OCI-LY1 (cell line): ENCODE data around the gene ATP1B1.

Source experiments
- H2AFZ ChIP-seq: fragments of 200-600 bp; sonication (generic), shearing (Covaris generic); 2 replicates; pipeline ENCODE4 v1.6.0; 2014; ENCODE audit warnings: antibody characterized with exemption, mild to moderate bottlenecking, low read length
- H3F3A ChIP-seq: fragments of 200-600 bp; sonication (generic), shearing (Covaris generic); 2 replicates; pipeline ENCODE4 v1.6.0; 2014; ENCODE audit warnings: mild to moderate bottlenecking, antibody characterized with exemption, low read length, moderate library complexity; ENCODE audit not compliant: insufficient read depth
- H3K27ac ChIP-seq: fragments of 200-600 bp; sonication (generic); 2 replicates; pipeline ENCODE4 v1.5.1; 2014; ENCODE audit warnings: low read length, mixed run types, mild to moderate bottlenecking, low read depth; ENCODE audit not compliant: poor library complexity, severe bottlenecking
- H3K27me3 ChIP-seq: fragments of 200-600 bp; sonication (generic); 2 replicates; pipeline ENCODE4 v1.6.0; 2014; ENCODE audit warnings: antibody characterized with exemption, mild to moderate bottlenecking, low read length, moderate library complexity; ENCODE audit not compliant: insufficient read depth
- H3K36me3 ChIP-seq: fragments of 200-600 bp; sonication (generic); 2 replicates; pipeline ENCODE4 v1.6.1; 2014; ENCODE audit warnings: mild to moderate bottlenecking, antibody characterized with exemption, low read length, moderate library complexity, mixed read lengths; ENCODE audit not compliant: insufficient read depth
- H3K4me1 ChIP-seq: fragments of 200-600 bp; sonication (generic); 2 replicates; pipeline ENCODE4 v1.5.1; 2014; ENCODE audit warnings: mild to moderate bottlenecking, low read length, moderate library complexity; ENCODE audit not compliant: insufficient read depth, severe bottlenecking
- H3K4me2 ChIP-seq: fragments of 200-600 bp; sonication (generic), shearing (Covaris generic); 2 replicates; pipeline ENCODE4 v1.6.1; 2014; ENCODE audit warnings: low read length
- H3K4me3 ChIP-seq: fragments of 200-600 bp; sonication (generic); 2 replicates; pipeline ENCODE4 v1.5.1; 2014; ENCODE audit warnings: low read length, low read depth, mild to moderate bottlenecking, mixed read lengths; ENCODE audit not compliant: poor library complexity, severe bottlenecking
- H3K79me2 ChIP-seq: fragments of 200-600 bp; shearing (Covaris generic); 2 replicates; pipeline ENCODE4 v1.6.1; 2016; ENCODE audit warnings: mixed run types, low read length, mixed read lengths; ENCODE audit not compliant: insufficient read depth
- H3K9ac ChIP-seq: fragments of 200-600 bp; sonication (generic), shearing (Covaris generic); 2 replicates; pipeline ENCODE4 v1.6.1; 2014; ENCODE audit warnings: mild to moderate bottlenecking, low read length, mixed read lengths
- H3K9me2 ChIP-seq: fragments of 200-600 bp; sonication (generic), shearing (Covaris generic); 2 replicates; pipeline ENCODE4 v1.6.1; 2014; ENCODE audit warnings: low read depth, mild to moderate bottlenecking, low read length, mixed read lengths
- H3K9me3 ChIP-seq: fragments of 200-600 bp; shearing (Covaris generic); 2 replicates; pipeline ENCODE4 v1.6.1; 2014; ENCODE audit warnings: low read length, mixed read lengths
- H4K20me1 ChIP-seq: fragments of 200-600 bp; sonication (generic), shearing (Covaris generic); 2 replicates; pipeline ENCODE4 v1.6.0; 2016; ENCODE audit warnings: mild to moderate bottlenecking, low read length; ENCODE audit not compliant: insufficient read depth
- EZH2 ChIP-seq: fragments of 200-600 bp; sonication (generic), shearing (Covaris generic); IDR thresholded peaks from 2 replicates; pipeline ENCODE4 v1.8.0; 2017; ENCODE audit warnings: borderline replicate concordance, mixed run types, mild to moderate bottlenecking, antibody characterized with exemption, low read length, moderate library complexity, mixed read lengths
- TF ChIP-seq, protein P1 (sequence below): fragments of 200-600 bp; sonication (generic), shearing (Covaris generic); IDR thresholded peaks from 2 replicates; pipeline ENCODE4 v1.5.1; 2017; ENCODE audit warnings: mild to moderate bottlenecking, antibody characterized with exemption, low read length, moderate library complexity, mixed read lengths

Gene ATP1B1

DNA sequence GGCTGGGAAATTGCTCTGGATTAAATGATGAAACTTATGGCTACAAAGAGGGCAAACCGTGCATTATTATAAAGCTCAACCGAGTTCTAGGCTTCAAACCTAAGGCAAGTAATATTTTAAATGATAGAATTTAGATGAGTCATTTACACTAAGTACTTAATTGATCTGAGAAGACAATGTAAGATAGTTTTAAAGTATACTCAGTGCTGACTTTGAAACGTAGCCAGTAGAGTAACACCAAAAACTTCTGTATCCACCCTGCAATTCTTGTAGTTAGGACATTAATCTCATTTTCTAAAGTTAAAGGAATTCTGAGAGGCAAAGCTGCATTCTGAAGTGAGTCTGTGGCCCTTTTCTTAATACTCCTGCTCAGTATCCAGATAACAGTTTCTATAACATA, 20.8 kb downstream of the ATP1B1 start:
- H3K79me2 ChIP-seq = no peaks in the 10 kb centered on the region
- H3K4me1 ChIP-seq = no peaks in the 10 kb centered on the region
- no peaks in the 10 kb centered on the region for H3F3A ChIP-seq
- no peak overlapping the region for H3K4me2 ChIP-seq
- no peaks in the 10 kb centered on the region for H3K27me3 ChIP-seq
- H3K36me3 ChIP-seq = peaks cover 56% of the 10 kb centered on the region
- no peaks in the 10 kb centered on the region for H3K9me3 ChIP-seq
- no peak overlapping the region for H2AFZ ChIP-seq
- no peak overlapping the region for H3K4me3 ChIP-seq
- H3K9ac ChIP-seq = no peak overlapping the region
- no peaks in the 10 kb centered on the region for H4K20me1 ChIP-seq
- no peaks in the 10 kb centered on the region for H3K9me2 ChIP-seq
- TF ChIP-seq EZH2 = no peak
- TF ChIP-seq, protein P1, sequence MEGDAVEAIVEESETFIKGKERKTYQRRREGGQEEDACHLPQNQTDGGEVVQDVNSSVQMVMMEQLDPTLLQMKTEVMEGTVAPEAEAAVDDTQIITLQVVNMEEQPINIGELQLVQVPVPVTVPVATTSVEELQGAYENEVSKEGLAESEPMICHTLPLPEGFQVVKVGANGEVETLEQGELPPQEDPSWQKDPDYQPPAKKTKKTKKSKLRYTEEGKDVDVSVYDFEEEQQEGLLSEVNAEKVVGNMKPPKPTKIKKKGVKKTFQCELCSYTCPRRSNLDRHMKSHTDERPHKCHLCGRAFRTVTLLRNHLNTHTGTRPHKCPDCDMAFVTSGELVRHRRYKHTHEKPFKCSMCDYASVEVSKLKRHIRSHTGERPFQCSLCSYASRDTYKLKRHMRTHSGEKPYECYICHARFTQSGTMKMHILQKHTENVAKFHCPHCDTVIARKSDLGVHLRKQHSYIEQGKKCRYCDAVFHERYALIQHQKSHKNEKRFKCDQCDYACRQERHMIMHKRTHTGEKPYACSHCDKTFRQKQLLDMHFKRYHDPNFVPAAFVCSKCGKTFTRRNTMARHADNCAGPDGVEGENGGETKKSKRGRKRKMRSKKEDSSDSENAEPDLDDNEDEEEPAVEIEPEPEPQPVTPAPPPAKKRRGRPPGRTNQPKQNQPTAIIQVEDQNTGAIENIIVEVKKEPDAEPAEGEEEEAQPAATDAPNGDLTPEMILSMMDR = no peak
- no peak overlapping the region for H3K27ac ChIP-seq

DNA sequence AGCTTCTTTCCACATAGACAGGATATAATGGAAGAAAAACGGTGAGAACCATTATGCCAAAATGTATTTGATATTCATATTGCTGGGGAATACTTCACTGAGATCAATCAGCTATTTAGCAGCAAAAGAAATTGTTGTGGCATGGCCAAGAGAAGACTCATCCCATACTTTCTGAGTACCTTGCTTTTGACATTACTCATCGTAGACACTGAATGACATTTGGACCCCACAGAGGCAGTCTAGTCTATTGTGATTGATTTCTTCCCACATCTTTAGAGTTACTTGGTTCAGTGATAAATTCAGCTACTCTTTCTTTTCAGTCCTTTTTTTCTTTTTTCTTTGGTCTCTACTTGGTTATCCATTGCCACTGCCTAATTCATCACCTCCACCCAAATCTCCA, 22.1 kb downstream of the ATP1B1 start:
- no peak overlapping the region for H2AFZ ChIP-seq
- H3K4me1 ChIP-seq = no peaks in the 10 kb centered on the region
- no peaks in the 10 kb centered on the region for H3F3A ChIP-seq
- no peaks in the 10 kb centered on the region for H3K9me3 ChIP-seq
- no peak overlapping the region for H3K9ac ChIP-seq
- H3K27me3 ChIP-seq = no peaks in the 10 kb centered on the region
- H3K79me2 ChIP-seq = no peaks in the 10 kb centered on the region
- no peak overlapping the region for H3K4me2 ChIP-seq
- no peak overlapping the region for H3K27ac ChIP-seq
- H4K20me1 ChIP-seq = no peaks in the 10 kb centered on the region
- H3K4me3 ChIP-seq = no peak overlapping the region
- no peaks in the 10 kb centered on the region for H3K9me2 ChIP-seq
- TF ChIP-seq EZH2 = no peak
- TF ChIP-seq, protein P1 = no peak
- peaks cover 58% of the 10 kb centered on the region for H3K36me3 ChIP-seq

- Histone ChIP-seq H3K79me2 (no peaks in the 10 kb centered on the region), H2AFZ (no peak overlapping the region), H3K9me3 (no peaks in the 10 kb centered on the region), H3K4me3 (no peak overlapping the region), H3K4me1 (no peaks in the 10 kb centered on the region), H3K27ac (no peak overlapping the region), H4K20me1 (no peaks in the 10 kb centered on the region), H3K9ac (no peak overlapping the region), H3K36me3 (peaks cover 58% of the 10 kb centered on the region), H3F3A (no peaks in the 10 kb centered on the region), H3K9me2 (no peaks in the 10 kb centered on the region), H3K4me2 (no peak overlapping the region), H3K27me3 (no peaks in the 10 kb centered on the region)
- no peak for TF ChIP-seq EZH2
- TF ChIP-seq, protein P1 = no peak
These were observed 22.8 kb downstream of the ATP1B1 start for GRCh38 chr1:169129109-169129784.
